ENCODE data around the gene TNIP2.
"Not testable (repeated sequence)": the region's sequence is repeated elsewhere in the genome, so short reads cannot be mapped to it uniquely, and the experiment has no call there.

The TNIP2 gene

DNA sequence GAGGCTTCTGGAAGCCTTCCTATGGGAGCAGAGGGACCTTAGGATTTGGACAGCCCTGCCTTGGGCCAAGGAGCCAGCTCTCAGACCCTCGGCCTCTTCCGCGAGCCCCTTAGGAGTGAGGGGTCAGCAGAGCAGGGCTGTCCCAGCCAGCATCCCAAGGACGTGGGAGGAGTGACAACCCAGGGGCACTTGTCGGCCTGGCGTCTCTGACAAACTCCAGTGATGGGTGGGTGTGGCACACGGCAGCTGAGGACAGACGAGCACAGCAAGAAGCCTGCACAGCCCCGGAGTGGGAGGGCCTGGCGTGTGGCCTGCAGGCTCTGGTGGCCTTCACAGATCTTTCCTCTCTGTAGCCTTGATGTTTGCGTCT is 11.6 kb upstream of the TNIP2 start:
- ATAC-seq = no peak

DNA sequence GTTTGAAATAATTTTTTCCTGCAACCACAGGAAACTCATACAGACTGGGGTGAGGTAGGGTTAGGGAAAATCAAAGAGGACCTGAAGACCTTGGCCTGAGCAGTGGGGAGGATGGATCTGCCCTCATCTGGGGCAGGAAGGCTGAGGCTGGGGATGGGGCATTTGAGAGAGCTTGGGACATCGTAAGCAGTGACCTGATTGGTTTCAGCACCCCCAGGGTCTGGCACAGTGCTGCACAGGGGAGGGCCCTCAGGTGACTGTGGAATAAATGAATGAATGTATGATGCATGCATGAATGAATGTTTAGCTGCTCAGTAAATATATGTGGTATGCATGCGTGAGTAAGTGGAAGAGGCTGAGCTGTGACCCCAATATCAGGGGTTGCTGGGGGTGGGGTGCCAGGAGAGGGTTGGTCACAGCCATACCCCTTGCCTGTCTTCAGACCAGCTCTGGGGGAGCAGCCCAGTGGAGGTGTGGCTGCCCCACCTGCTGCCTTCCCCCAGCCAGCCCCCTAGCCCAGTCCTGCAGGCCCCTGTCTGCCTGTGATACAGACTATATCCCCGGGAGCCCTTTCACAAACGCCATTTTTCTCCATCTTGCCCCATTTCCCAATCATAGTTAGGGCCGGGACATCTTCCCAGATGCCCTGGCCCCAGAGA is 11.0 kb upstream of the TNIP2 start:
- no peak for ATAC-seq

DNA sequence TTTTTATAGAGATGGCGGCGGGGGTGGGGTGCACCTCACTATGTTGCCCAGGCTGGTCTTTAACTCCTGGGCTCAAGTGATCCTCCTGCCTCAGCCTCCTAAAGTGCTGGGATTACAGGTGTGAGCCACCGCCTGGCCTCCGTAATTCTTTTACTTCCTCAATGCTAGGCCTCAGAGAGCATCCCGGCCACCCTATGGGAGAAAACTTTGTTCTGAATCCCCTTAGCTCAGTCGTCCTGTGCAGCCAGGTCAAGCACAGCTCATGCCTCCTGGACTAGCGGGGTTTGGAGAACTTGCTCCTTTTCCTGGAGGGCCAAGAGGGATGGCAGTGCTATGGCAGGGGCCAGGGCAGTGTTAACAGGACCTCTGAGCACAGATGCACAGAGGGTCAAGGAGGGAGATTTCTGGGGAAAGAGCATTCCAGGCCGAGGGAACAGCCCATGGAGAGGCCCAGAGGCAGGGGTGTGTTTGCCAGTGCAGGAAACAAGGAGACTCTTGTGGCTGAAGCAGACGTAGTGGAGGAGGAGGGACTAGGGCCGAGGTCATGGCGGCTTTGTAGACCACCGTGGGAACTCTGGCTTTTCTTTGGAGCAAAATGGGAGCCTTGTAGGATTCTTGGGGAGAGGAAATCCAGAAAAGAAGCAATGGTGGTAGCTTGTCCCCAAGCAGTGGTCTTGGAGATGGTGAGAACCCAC is 9.8 kb upstream of the TNIP2 start:
- no peak for ATAC-seq

DNA sequence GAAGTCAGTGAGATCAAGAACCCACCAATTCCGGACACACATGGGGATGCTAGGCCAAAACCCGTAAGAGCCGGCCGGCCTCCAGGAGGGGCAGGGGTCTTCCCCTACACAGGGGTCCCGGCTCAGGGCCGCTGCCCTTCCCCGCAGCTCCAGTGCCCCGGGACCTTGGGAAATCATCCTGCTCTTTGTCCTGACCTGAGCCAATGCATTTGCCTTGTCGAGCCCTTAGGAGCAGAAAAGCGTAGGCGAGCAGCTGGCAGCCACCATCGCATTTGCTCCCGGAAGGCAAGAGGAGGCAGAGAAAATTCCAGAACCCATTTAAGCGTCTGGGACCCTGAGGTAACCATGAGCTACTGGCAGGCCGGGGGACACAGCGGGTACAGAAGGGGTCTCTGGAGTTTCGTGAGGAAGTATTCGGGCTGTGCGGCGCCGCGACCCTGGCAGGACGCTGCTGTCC is 7.4 kb upstream of the TNIP2 start:
- ATAC-seq = no peak

DNA sequence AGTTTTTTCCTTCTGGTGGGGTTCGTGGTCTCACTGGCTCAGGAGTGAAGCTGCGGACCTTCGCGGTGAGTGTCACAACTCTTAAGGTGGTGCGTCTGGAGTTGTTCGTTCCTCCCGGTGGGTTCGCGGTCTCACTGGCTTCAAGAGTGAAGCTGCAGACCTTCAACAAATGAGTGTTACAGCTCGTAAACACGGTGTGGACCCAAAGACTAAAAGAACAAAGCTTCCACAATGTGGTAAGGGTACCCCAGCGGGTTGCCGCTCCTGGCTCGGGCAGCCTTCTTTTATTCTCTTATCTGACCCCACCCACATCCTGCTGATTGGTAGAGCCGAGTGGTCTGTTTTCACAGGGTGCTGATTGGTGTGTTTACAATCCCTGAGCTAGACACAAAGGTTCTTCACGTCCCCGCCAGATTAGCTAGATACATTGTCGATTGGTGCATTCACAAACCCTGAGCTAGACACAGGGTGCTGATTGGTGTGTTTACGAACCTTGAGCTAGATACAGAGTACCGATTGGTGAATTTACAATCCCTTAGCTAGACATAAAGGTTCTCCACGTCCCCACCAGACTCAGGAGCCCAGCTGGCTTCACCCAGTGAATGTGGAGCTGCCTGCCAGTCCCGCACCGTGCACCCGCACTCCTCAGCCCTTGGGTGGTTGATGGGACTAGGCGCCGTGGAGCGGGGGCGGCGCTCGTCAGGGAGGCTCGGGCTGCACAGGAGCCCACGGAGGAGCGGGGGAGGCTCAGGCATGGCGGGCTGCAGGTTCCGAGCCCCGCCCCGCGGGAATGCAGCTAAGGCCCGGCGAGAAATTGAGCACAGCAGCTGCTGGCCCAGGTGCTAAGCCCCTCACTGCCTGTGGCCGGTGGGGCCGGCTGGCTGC is 6.6 kb upstream of the TNIP2 start:
- ATAC-seq = not testable (repeated sequence)

DNA sequence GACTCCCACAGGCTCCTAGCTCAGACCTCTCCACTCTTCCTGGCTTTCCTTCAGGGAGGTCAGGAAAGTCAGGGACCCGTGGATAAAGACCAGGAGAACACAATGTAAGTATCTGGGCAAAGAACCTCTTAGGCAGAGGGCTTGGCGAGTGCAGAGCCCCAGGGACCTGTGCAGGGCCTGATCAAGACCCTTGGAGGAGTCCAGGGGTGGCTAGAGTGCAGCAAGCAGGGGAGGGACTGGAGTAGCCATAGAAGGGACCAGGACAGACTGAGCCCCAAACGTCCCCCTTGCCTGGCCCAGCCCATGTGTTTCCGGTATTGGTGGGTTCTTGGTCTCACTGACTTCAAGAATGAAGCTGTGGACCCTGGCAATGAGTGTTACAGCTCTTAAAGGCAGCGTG is 5.9 kb upstream of the TNIP2 start:
- no peak for ATAC-seq

DNA sequence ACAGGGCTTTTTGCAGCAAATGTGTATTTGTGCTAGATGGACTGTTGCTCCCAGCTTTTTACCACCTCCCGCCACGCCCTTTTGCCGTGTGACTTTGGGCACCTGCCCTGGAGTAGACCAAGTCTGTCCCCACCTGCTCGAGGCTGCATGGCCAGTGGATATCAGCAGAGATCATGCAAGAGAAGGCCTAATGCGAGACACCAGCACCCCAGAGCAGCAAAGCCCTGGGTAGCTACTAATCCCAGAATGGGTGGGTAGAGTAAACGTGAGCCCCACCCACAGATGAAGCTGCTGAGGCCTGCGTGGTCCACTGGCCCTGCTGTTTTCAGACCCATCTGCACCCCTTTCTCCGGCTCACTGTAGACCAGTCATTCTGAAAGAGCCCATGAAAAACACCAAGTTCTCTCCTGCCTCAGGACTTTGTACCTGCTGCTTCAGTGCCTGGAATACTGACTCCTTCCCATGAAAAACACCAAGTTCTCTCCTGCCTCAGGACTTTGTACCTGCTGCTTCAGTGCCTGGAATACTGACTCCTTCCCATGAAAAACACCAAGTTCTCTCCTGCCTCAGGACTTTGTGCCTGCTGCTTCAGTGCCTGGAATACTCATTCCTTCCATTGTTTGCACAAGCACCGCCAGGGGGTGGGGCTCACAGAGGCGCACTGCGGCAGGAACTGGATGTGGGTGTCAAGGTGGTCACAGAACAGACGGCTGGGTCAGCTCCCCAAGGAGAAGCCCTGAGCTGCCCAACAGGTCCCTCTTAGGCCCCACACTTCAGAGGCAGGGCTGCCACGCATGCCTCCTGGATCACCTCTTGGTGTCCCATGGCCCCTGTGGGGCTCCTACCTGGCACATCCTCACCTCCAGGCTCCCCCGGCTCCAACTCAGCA is 5.1 kb upstream of the TNIP2 start:
- no peak for ATAC-seq

DNA sequence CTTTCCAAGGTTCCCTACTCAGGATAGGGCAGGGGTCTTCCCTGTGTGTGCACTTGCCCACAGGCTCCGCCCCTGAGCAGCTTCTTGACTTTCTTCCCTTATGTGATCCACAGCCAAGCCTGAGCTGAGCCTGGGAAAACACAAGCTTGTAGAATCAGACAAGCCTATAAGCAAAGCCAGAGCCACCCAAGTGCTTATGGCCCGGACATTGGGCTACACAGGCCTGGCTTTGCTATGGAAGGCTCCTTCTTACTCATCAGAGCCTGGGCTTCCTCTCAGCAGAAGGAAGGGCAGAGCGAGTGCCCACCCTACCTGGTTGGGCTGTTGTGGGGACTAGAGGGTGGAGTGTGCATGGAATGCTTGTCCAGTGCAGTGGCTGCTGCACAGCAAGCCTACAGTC is 1.3 kb upstream of the TNIP2 start:
- no peak for ATAC-seq

DNA sequence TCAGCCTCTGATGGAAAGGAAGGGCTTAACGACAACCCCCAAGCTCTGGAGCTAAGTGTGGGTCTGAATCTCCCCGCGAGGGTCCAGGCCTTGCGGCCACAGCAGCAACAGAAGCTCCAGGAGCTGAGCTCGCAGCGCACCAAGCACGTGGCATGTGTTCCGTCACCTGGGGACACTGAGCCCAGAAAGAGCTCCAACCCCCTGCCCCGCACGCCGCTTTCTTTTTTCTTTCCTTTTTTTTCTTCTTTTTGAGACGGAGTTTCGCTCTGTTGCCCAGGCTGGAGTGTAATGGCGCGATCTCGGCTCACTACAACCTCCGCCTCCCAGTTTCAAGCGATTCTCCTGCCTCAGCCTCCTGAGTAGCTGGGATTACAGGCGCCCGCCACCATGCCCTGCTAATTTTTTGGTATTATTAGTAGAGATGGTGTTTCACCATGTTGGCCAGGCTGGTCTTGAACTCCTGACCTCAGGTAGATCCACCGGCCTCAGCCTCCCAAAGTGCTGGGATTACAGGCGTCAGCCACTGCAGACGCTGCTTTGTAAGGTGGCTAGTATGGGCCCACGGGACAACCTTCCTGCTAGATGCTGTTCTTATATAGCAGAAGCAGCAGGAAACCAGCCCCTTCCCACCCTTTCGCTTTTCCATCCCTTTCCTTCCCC is 685 bp upstream of the TNIP2 start:
- ATAC-seq = no peak

DNA sequence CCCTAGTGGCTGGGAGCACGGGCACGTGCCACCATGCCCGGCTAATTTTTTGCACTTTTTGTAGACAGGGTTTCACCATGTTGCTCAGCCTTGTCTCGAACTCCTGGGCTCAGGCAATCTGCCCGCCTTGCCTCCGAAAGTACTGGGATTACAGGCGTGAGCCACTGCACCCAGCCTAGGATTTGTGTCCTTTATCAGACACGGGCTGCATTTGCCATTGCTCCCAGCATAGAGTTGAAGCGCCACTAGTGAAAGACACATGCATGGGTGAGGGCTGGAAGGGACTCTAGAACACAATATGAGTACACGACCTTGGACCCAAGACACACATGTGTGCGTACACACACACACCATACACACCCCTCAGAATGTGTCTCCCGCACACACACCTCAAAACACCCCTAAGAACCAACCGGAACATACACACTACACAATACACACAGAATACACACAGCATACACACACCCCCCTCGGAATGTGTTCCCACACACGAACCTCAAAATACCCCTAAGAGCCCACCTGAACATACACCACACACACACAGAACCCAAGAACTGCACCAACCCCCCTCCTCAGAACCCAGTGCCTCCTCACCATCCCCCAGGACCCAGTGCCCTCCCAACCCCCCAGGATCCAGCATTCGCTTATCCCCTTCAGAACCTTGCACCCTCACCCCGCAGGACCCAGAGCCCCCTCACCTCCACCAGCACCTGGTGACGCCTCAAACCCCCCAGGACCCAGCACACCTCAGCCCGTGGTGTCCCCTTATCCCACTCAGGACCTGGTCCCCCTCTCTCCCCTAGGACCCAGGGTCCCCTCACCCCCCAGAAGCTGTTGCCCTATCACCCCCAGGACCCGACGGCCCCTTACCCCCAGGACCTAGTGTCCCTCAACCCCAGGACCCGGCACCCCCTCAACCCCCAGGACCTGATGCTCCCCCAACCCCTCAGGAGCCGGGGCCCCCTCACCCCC is 1.0 kb downstream of the TNIP2 start:
- ATAC-seq = no peak

DNA sequence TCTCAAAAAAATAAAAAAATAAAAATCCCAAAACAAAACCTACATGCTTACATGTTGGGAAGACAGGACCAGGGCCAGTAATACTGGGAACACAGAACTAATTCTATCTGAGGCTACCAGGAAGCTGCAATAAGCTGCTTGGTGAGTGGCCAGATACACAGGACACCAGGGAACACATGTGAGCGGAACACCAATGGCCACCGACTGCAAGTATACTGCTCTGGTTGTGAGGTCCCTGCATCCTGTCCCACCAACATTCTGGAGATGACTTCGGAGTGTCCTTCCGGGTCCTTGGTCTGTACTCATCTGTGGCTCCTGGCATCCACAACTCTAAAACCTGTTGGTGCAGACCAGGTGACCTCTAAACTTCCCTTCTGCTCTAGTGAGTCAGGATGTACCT is 2.7 kb downstream of the TNIP2 start:
- no peak for ATAC-seq

DNA sequence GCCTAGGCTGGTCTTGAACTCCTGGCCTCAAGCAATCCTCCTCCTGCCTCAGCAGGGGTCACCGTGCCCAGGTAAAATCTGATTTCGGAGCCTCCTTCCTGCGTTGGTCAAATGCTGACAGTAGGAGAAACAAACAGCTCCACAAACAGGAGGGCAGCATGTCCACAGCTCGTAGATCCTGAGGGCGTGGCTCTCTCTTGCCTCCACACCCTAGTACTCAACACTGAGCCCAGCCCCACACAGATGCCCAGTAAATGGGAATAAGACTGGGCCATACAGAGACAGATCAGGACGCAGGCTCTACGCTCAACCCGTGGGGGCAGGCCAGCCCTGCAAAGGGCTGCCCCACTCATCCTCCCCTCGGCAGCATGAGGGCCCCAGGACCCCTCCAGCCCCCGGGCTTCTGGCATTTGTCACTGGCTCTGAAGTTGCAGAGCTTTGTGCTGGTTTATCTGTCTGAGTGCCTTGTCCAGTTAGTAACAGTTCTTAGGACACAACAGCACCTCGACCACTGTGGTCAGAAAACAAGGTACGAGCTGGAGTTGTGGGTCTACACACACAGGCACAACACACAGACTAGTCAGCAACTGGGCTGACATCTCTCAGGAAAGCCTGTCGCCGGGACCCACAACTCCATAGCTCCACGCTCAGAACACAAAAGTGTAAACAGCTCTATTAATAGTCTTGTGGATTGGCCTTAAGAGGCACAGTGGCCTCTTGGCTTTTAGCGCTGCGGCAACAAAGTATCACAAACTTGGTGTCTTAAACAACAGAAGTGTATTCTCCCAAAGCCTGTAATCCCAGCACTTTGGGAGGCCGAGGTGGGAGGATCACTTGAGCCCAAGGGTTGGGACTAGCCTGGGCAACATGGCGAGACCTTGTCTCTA is 5.2 kb downstream of the TNIP2 start:
- ATAC-seq = no peak

DNA sequence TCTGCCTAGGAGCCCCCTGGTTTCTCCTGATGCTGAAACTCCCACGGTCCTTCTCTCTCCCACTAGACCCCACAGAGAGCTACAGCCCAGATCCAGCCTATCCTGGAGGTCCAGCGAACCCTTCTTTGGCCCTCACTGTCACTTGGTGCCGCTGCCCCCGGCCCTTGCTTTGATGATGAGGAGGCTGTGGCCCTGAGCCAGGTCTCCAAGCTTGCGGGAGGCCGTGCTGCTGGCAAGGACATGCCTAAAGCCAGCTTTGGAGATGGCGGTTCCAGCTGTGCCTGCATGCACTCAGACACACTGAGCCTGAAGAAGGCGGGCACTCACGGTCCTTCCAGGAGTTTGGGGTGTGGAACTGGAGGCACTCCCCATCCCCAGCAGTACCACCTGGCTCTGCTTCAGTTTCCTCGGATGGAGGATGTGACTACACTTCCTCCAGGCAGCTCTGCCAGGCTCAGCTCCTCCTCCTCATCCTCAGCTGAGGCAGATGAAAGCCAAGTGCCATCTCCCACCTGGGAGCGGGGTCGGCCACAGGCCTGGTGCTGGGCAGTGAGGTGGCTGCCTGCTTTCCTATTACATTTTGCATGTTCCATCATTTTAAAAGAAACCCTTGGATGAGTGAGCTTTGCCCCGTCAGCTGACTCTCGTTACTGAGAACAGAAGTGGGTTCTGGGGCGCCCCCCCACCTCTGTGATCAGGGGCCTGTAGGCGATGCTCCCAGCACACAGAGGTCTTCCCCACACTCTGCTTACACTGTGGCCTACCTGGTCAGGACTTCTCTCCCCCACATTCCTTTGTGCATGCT is 9.0 kb downstream of the TNIP2 start:
- no peak for ATAC-seq

DNA sequence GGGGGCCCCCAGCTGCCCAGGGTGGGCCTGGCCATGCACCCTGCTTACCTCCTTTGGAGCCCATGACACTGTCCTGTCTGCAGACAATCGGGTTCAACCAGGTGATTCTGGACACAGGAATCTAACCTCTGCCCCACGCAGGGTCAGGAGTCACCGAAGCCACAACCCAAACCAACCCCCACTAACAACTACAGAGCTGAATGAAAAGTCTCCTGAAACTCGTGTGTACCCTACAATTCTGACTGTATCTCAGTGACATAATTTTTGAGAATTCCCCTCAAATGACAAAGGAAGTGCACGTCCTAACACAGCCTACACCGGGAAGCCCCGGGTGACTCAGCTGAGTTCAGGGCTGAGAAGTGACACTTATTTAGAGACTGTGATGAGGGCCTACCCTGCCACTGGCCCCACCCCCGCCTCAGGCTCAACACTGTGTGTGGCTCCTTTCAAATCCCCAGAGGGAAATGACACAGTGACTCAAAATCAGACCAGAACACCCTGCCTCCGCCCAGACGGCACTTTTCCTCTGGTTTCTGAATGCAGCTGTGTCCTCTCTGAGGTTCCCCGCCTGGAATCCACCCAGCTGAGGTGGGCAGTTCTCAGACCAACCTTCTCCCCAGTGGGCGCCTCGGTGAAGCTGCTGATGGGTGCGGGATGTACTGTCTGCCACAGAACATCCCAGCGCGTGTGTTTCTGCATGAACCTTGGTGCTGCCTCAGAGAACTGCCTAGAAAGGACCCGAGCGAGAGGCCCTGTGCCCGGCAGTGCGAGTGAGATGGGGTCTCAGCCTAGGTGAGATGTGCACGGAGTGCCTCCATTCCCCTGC is 9.9 kb downstream of the TNIP2 start:
- ATAC-seq = peak; percentile 98 to 99

DNA sequence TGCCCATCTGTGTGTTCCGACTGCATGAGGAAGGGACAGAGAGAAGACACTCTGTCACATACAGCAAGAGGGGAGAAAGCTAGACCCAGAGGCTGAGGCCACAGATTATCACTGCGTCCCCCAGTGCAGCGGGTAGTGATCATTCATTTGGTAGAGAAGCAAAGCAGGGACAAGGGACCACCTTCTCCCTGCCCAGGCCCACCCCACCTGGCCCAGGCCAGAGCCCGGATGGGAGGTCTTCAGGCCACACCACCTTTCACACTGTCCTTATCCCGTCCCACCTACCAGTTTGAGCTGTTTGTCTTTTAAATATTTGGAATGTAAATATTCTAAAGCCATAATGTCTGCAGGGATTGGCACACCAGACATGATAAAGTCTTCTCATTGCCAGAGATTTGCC is 10.6 kb downstream of the TNIP2 start:
- no peak for ATAC-seq

DNA sequence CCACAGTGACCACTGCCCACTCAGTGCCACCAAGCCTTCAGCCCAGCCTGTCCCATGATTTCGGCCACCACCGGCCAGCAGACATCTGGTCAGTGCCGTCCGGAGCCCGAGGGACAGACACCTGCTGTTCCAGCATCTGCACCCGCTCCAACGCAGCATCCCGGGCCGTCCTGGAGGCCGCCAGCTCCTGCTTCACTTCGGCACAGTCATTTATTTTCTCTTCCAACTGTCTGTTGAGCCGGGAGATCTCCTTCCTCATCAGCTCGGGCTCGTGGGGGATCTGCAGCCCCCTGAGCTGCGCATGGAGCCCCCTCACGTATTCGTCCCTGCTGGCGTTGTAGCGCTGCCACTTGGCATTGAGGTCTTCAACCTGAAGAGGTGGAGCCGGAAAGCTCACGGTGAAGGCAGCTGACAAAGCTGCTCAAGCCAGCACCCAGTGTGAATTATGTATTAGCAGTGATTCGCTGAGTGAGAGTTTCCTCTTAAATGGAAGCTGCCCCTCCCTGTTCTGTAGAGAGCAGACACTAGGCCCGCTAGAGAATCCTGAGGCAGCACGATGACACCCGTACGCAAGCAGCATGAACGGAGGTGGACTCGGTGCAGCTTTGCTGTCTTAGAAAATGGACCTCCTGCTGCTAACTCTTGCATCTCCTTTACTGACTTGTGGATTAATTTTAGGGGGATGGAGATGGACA is 11.4 kb downstream of the TNIP2 start:
- ATAC-seq = no peak

Data from activated CD4-positive, CD25-positive, alpha-beta regulatory T cell treated with anti-CD3 and anti-CD28 coated beads, Interleukin-2, amount 50 U/mL, for 24 hours (primary cell).